GM12878 (cell line): Measurements from ENCODE around the gene LCE6A. TPM values are rescaled to one million over a fixed set of nuclear protein-coding genes. Genes with fewer than 3 reads are reported as not detected.

ENCODE experiments used
- ATAC-seq: fragments of 200-7000 bp; cut with Tn5 transposase; 3 replicates; pipeline ENCODE4 v1.9.1; 2020; ENCODE audit warnings: mild to moderate bottlenecking, moderate library complexity
- BruUV-seq: library from RNA; stranded (reverse); fragments of 400-500 nt; replicated peaks from 2 replicates; lab custom pipeline; 2021; lab: Mats Ljungman, UMichigan
- CTCF ChIA-PET: fragments of 300-600 bp; sonication (Branson Sonifier 250); formaldehyde crosslinking; extraction: SDS; loops from one replicate; lab custom pipeline; 2021; ENCODE audit warnings: inconsistent platforms; lab: Yijun Ruan, JAX
- POLR2A ChIA-PET: fragments of 350-600 bp; formaldehyde crosslinking; extraction: SDS; loops from one replicate; lab custom pipeline; 2021; ENCODE audit warnings: inconsistent platforms; lab: Charles Lee
- RAD21 ChIA-PET: fragments of 300-600 bp; sonication (Branson Sonifier 250); formaldehyde crosslinking; loops from one replicate; lab custom pipeline; 2023; ENCODE audit warnings: antibody characterized with exemption; ENCODE audit not compliant: unreplicated experiment; lab: Charles Lee
- SMC1A ChIA-PET: fragments of 300-600 bp; sonication (Branson Sonifier 250); formaldehyde crosslinking; loops from one replicate; lab custom pipeline; 2023; ENCODE audit not compliant: unreplicated experiment, uncharacterized antibody; lab: Charles Lee
- DNase-seq: peaks from one replicate; pipeline ENCODE4 v3.0.0-alpha.2; 2011; ENCODE audit warnings: low read depth, low spot score
- FAIRE-seq: peaks from 3 replicates; lab custom pipeline; 2011; peaks lifted over from hg19 to GRCh38; lab: Jason Lieb, UNC
- H2AFZ ChIP-seq: 2 replicates; pipeline ENCODE4 v1.6.0; 2011; ENCODE audit warnings: low read depth, low read length, control low read depth; ENCODE audit not compliant: control insufficient read depth
- H3K27ac ChIP-seq: 2 replicates; pipeline ENCODE4 v1.5.1; 2011; ENCODE audit warnings: control low read depth; ENCODE audit not compliant: control insufficient read depth, insufficient read depth
- H3K27me3 ChIP-seq, 2 experiments: replicated peaks in 1 of 2; 2 replicates each; pipeline versions ENCODE4 v1.6.0 to v1.6.1; 2011; ENCODE audit warnings: low read length in 1 of 2; ENCODE audit not compliant: control insufficient read depth in 2 of 2, insufficient read depth in 2 of 2
- H3K36me3 ChIP-seq, 2 experiments: 2 replicates each; pipeline ENCODE4 v1.5.1; 2011; ENCODE audit warnings: low read length in 1 of 2; ENCODE audit not compliant: control insufficient read depth in 2 of 2, insufficient read depth in 2 of 2
- H3K4me1 ChIP-seq: 2 replicates; pipeline ENCODE4 v1.6.1; 2011; ENCODE audit warnings: mild to moderate bottlenecking, low read length, moderate library complexity, mixed read lengths; ENCODE audit not compliant: control insufficient read depth, insufficient read depth
- H3K4me2 ChIP-seq: 2 replicates; pipeline ENCODE4 v1.6.0; 2011; ENCODE audit warnings: control low read depth; ENCODE audit not compliant: control insufficient read depth, insufficient read depth
- H3K4me3 ChIP-seq: fragments of 200-600 bp; sonication (generic); 2 replicates; pipeline ENCODE4 v1.5.1; 2016
- H3K79me2 ChIP-seq: 2 replicates; pipeline ENCODE4 v1.6.0; 2011; ENCODE audit warnings: low read length; ENCODE audit not compliant: control insufficient read depth, insufficient read depth
- H3K9ac ChIP-seq: 2 replicates; pipeline ENCODE4 v1.8.0; 2011; ENCODE audit warnings: low read length, control low read depth, mixed read lengths; ENCODE audit not compliant: control insufficient read depth, insufficient read depth
- H3K9me3 ChIP-seq: replicated peaks from 3 replicates; pipeline ENCODE4 v1.5.1; 2011; ENCODE audit warnings: mild to moderate bottlenecking, low read length; ENCODE audit not compliant: control insufficient read depth, insufficient read depth
- H4K20me1 ChIP-seq: 2 replicates; pipeline ENCODE4 v1.6.0; 2011; ENCODE audit not compliant: control insufficient read depth, insufficient read depth
- EED ChIP-seq: sonication (generic); IDR thresholded peaks from 2 replicates; pipeline ENCODE4 v1.6.1; 2016; ENCODE audit warnings: antibody characterized with exemption, low read depth
- MTA3 ChIP-seq: IDR thresholded peaks from 2 replicates; pipeline ENCODE4 v1.6.1; 2012; ENCODE audit warnings: low read length, inconsistent platforms, borderline replicate concordance
- PML ChIP-seq: IDR thresholded peaks from 2 replicates; pipeline ENCODE4 v1.6.1; 2012; ENCODE audit warnings: low read length, inconsistent platforms
- ZBTB4 ChIP-seq: fragments of 450-650 bp; formaldehyde crosslinking; IDR thresholded peaks from 2 replicates; pipeline ENCODE4 v1.4.0; 2022; ENCODE audit warnings: mild to moderate bottlenecking, moderate library complexity
- WGBS: methylation state at CpG from one replicate; pipeline ENCODE4 v1.1.6; 2016; ENCODE audit warnings: low lambda C conversion rate; ENCODE audit not compliant: insufficient replicate concordance, insufficient coverage; ENCODE audit errors: missing lambda C conversion rate; 5-methylcytosine and 5-hydroxymethylcytosine counted together
- in situ Hi-C: fragments of 300-500 bp; cut with MboI; formaldehyde crosslinking; loops from 9 replicates; pipeline ENCODE4 v1.14.3; 2018; ENCODE audit warnings: mixed read lengths
- intact Hi-C: fragments of 100-400 bp; cut with micrococcal nuclease; formaldehyde crosslinking; loops from one replicate; pipeline ENCODE4 v1.14.2; 2022; ENCODE audit not compliant: unreplicated experiment
- polyA plus RNA-seq, 11 experiments: library from polyadenylated mRNA; depleted of rRNA in 4 of 11; unstranded in 6 of 11; stranded (reverse) in 5 of 11; fragments of >200 nt; fragmentation: Nextera tagmentation in 4 of 11; fragmentation: Illumina TruSeq in 1 of 11; extraction: Ambion mirVana in 4 of 11; extraction: Trizol in 1 of 11; gene quantifications; 1 replicate in 1 of 11; 2 replicates in 10 of 11; pipeline versions ENCODE4 v1.2.1 to v1.2.3, GENCODE V29; 2011 to 2016; ENCODE audit warnings: inconsistent platforms in 2 of 11, missing spikeins in 2 of 11, low read depth in 1 of 11
- total RNA-seq, 4 experiments: library from RNA; depleted of rRNA in 3 of 4; stranded (reverse); fragments of >200 nt in 3 of 4; fragmentation: Illumina TruSeq in 1 of 4; extraction: Trizol in 1 of 4; gene quantifications; 2 replicates each; pipeline versions ENCODE4 v1.2.1 to v1.2.3, GENCODE V29; 2013 to 2021

Gene LCE6A
- total and polyA plus RNA-seq, 10 of the 15 experiments (the other 5 are each of a cell fraction or from before 2014, with no cell fraction given) = 0.45 TPM; not detected in 9

GRCh38 chr1:152886758-152887409 lies 44.2 kb downstream of the LCE6A start (continued):
- TF ChIP-seq ZBTB4 = no peak
- no peak for TF ChIP-seq MTA3
- no peak for TF ChIP-seq EED

- no peak for TF ChIP-seq PML
- Histone ChIP-seq H4K20me1 (no peaks in the 10 kb centered on the region), H3K79me2 (no peaks in the 10 kb centered on the region), H3K27ac (no peak overlapping the region), H2AFZ (no peak overlapping the region), H3K27me3 (no peaks in the 10 kb centered on the region), H3K4me1 (peaks cover 18% of the 10 kb centered on the region), H3K36me3 (no peaks in the 10 kb centered on the region), H3K4me3 (no peak overlapping the region), H3K4me2 (no peak overlapping the region), H3K9ac (no peak overlapping the region), H3K9me3 (no peaks in the 10 kb centered on the region)
- ChIA-PET SMC1A (interaction anchor here (1.0 kb wide), 1 partner anchor 10 kb away, joined by 3 read pairs; the partner anchor contains the start of gene SMCP), POLR2A (no interaction called here), CTCF (interaction anchor here (0.7 to 3.3 kb wide), 3 partner anchors 14 to 305 kb away, joined by 3 to 13 read pairs (median 5); no protein-coding TSS in a partner anchor), RAD21 (interaction anchor here (0.7 to 1.1 kb wide), 3 partner anchors 10 to 1012 kb away, joined by 3 read pairs; no protein-coding TSS in a partner anchor)
- 94% methylated on average over 1 of the region's 1 CpG for WGBS
- ATAC-seq (no peak), DNase-seq (no peak), FAIRE-seq (no peak)
- intact Hi-C loops = no loop called here
- in situ Hi-C loops = no loop called here
- no TSS peak for BruUV-seq
Measured at GRCh38 chr1:152888126-152888525, 45.5 kb downstream of the LCE6A start.

Other genes with a start within 250 kb of the LCE6A start
Only the 7 nearest of the 26 such genes appear.
- 0.45 and 1.1 TPM in 2 replicates for gene LCE1E, start 56.6 kb upstream of the LCE6A start, total RNA-seq (2014; rRNA removed)
- 0.41 and 0.49 TPM in 2 replicates for gene LCE1E, start 56.6 kb upstream of the LCE6A start, total RNA-seq (2014; rRNA removed; fragmentation: Illumina TruSeq; extraction: Trizol)
- 1.0 and 3.7 TPM in 2 replicates for gene LCE1E, start 56.6 kb upstream of the LCE6A start, total RNA-seq (2021)
- 0.88 and 1.4 TPM in 2 replicates for gene LCE1E, start 56.6 kb upstream of the LCE6A start, polyA plus RNA-seq (2011; rRNA removed)
- 0.51 and 0.90 TPM in 2 replicates for gene LCE1E, start 56.6 kb upstream of the LCE6A start, polyA plus RNA-seq (2014; fragmentation: Illumina TruSeq; extraction: Trizol)
- under 1 TPM in 1 of 2 experiments, not detected in 1; 0.33 TPM for gene LCE1E, start 56.6 kb upstream of the LCE6A start, polyA plus RNA-seq (2014; fragmentation: Nextera tagmentation; extraction: Ambion mirVana)
- 1.1 and 1.3 TPM in 2 replicates for gene LCE1E, start 56.6 kb upstream of the LCE6A start, polyA plus RNA-seq (2014; rRNA removed)
- gene LCE1E, start 56.6 kb upstream of the LCE6A start, polyA plus RNA-seq (2016; fragmentation: Nextera tagmentation; extraction: Ambion mirVana) = 1 to 10 TPM; 6.6 to 8.2 TPM
- not detected in 2 replicates for gene LCE1D, start 46.1 kb upstream of the LCE6A start, total RNA-seq (2014; rRNA removed)
- not detected in 2 replicates for gene LCE1D, start 46.1 kb upstream of the LCE6A start, total RNA-seq (2014; rRNA removed; fragmentation: Illumina TruSeq; extraction: Trizol)
- not detected in 2 replicates for gene LCE1D, start 46.1 kb upstream of the LCE6A start, total RNA-seq (2021)
- gene LCE1D, start 46.1 kb upstream of the LCE6A start, polyA plus RNA-seq (2011; rRNA removed) = not detected in 2 replicates
- not detected in 2 replicates for gene LCE1D, start 46.1 kb upstream of the LCE6A start, polyA plus RNA-seq (2014; fragmentation: Illumina TruSeq; extraction: Trizol)
- not detected for gene LCE1D, start 46.1 kb upstream of the LCE6A start, polyA plus RNA-seq (2014; fragmentation: Nextera tagmentation; extraction: Ambion mirVana)
- not detected in 2 replicates for gene LCE1D, start 46.1 kb upstream of the LCE6A start, polyA plus RNA-seq (2014; rRNA removed)
- not detected for gene LCE1D, start 46.1 kb upstream of the LCE6A start, polyA plus RNA-seq (2016; fragmentation: Nextera tagmentation; extraction: Ambion mirVana)
- 0.23 and 1.5 TPM in 2 replicates for gene LCE1C, start 36.2 kb upstream of the LCE6A start, total RNA-seq (2014; rRNA removed)
- not detected in 2 replicates for gene LCE1C, start 36.2 kb upstream of the LCE6A start, total RNA-seq (2014; rRNA removed; fragmentation: Illumina TruSeq; extraction: Trizol)
- 0.77 and 1.7 TPM in 2 replicates for gene LCE1C, start 36.2 kb upstream of the LCE6A start, total RNA-seq (2021)
- 0.15 and 0.45 TPM in 2 replicates for gene LCE1C, start 36.2 kb upstream of the LCE6A start, polyA plus RNA-seq (2011; rRNA removed)
- not detected in 2 replicates for gene LCE1C, start 36.2 kb upstream of the LCE6A start, polyA plus RNA-seq (2014; fragmentation: Illumina TruSeq; extraction: Trizol)
- gene LCE1C, start 36.2 kb upstream of the LCE6A start, polyA plus RNA-seq (2014; fragmentation: Nextera tagmentation; extraction: Ambion mirVana) = not detected
- gene LCE1C, start 36.2 kb upstream of the LCE6A start, polyA plus RNA-seq (2014; rRNA removed) = 1.00 and 1.2 TPM in 2 replicates
- 1 to 10 TPM; 2.5 to 4.1 TPM for gene LCE1C, start 36.2 kb upstream of the LCE6A start, polyA plus RNA-seq (2016; fragmentation: Nextera tagmentation; extraction: Ambion mirVana)
- gene LCE1B, start 30.9 kb upstream of the LCE6A start, total RNA-seq (2014; rRNA removed) = 0.16 TPM in 1 of 2 replicates, not detected in the other
- gene LCE1B, start 30.9 kb upstream of the LCE6A start, total RNA-seq (2014; rRNA removed; fragmentation: Illumina TruSeq; extraction: Trizol) = 0.18 and 0.36 TPM in 2 replicates
- 0.74 TPM in 1 of 2 replicates, not detected in the other for gene LCE1B, start 30.9 kb upstream of the LCE6A start, total RNA-seq (2021)
- 0.66 and 0.86 TPM in 2 replicates for gene LCE1B, start 30.9 kb upstream of the LCE6A start, polyA plus RNA-seq (2011; rRNA removed)
- 0.13 and 0.73 TPM in 2 replicates for gene LCE1B, start 30.9 kb upstream of the LCE6A start, polyA plus RNA-seq (2014; fragmentation: Illumina TruSeq; extraction: Trizol)
- gene LCE1B, start 30.9 kb upstream of the LCE6A start, polyA plus RNA-seq (2014; fragmentation: Nextera tagmentation; extraction: Ambion mirVana) = under 1 TPM in 1 of 2 experiments, not detected in 1; 0.20 TPM
- 0.44 and 0.45 TPM in 2 replicates for gene LCE1B, start 30.9 kb upstream of the LCE6A start, polyA plus RNA-seq (2014; rRNA removed)
- 1 to 10 TPM; 2.4 to 3.3 TPM for gene LCE1B, start 30.9 kb upstream of the LCE6A start, polyA plus RNA-seq (2016; fragmentation: Nextera tagmentation; extraction: Ambion mirVana)
- gene LCE1A, start 15.4 kb upstream of the LCE6A start, total RNA-seq (2014; rRNA removed) = not detected in 2 replicates
- gene LCE1A, start 15.4 kb upstream of the LCE6A start, total RNA-seq (2014; rRNA removed; fragmentation: Illumina TruSeq; extraction: Trizol) = not detected in 2 replicates
- gene LCE1A, start 15.4 kb upstream of the LCE6A start, total RNA-seq (2021) = not detected in 2 replicates
- not detected in 2 replicates for gene LCE1A, start 15.4 kb upstream of the LCE6A start, polyA plus RNA-seq (2011; rRNA removed)
- gene LCE1A, start 15.4 kb upstream of the LCE6A start, polyA plus RNA-seq (2014; fragmentation: Illumina TruSeq; extraction: Trizol) = not detected in 2 replicates
- gene LCE1A, start 15.4 kb upstream of the LCE6A start, polyA plus RNA-seq (2014; fragmentation: Nextera tagmentation; extraction: Ambion mirVana) = not detected
- gene LCE1A, start 15.4 kb upstream of the LCE6A start, polyA plus RNA-seq (2014; rRNA removed) = not detected in 2 replicates
- not detected for gene LCE1A, start 15.4 kb upstream of the LCE6A start, polyA plus RNA-seq (2016; fragmentation: Nextera tagmentation; extraction: Ambion mirVana)
- gene LCE7A, start 17.1 kb downstream of the LCE6A start, total RNA-seq (2014; rRNA removed) = not detected in 2 replicates
- gene LCE7A, start 17.1 kb downstream of the LCE6A start, total RNA-seq (2014; rRNA removed; fragmentation: Illumina TruSeq; extraction: Trizol) = not detected in 2 replicates
- gene LCE7A, start 17.1 kb downstream of the LCE6A start, total RNA-seq (2021) = not detected in 2 replicates
- gene LCE7A, start 17.1 kb downstream of the LCE6A start, polyA plus RNA-seq (2011; rRNA removed) = not detected in 2 replicates
- not detected in 2 replicates for gene LCE7A, start 17.1 kb downstream of the LCE6A start, polyA plus RNA-seq (2014; fragmentation: Illumina TruSeq; extraction: Trizol)
- gene LCE7A, start 17.1 kb downstream of the LCE6A start, polyA plus RNA-seq (2014; fragmentation: Nextera tagmentation; extraction: Ambion mirVana) = not detected
- gene LCE7A, start 17.1 kb downstream of the LCE6A start, polyA plus RNA-seq (2014; rRNA removed) = not detected in 2 replicates
- gene LCE7A, start 17.1 kb downstream of the LCE6A start, polyA plus RNA-seq (2016; fragmentation: Nextera tagmentation; extraction: Ambion mirVana) = not detected
- gene SMCP, start 35.5 kb downstream of the LCE6A start, total RNA-seq (2014; rRNA removed) = not detected in 2 replicates
- 0.46 TPM in 1 of 2 replicates, not detected in the other for gene SMCP, start 35.5 kb downstream of the LCE6A start, total RNA-seq (2014; rRNA removed; fragmentation: Illumina TruSeq; extraction: Trizol)
- gene SMCP, start 35.5 kb downstream of the LCE6A start, total RNA-seq (2021) = not detected in 2 replicates
- gene SMCP, start 35.5 kb downstream of the LCE6A start, polyA plus RNA-seq (2011; rRNA removed) = not detected in 2 replicates
- gene SMCP, start 35.5 kb downstream of the LCE6A start, polyA plus RNA-seq (2014; fragmentation: Illumina TruSeq; extraction: Trizol) = 0.16 TPM in 1 of 2 replicates, not detected in the other
- gene SMCP, start 35.5 kb downstream of the LCE6A start, polyA plus RNA-seq (2014; fragmentation: Nextera tagmentation; extraction: Ambion mirVana) = under 1 TPM; 0.27 to 0.69 TPM
- 0.11 TPM in 1 of 2 replicates, not detected in the other for gene SMCP, start 35.5 kb downstream of the LCE6A start, polyA plus RNA-seq (2014; rRNA removed)
- not detected for gene SMCP, start 35.5 kb downstream of the LCE6A start, polyA plus RNA-seq (2016; fragmentation: Nextera tagmentation; extraction: Ambion mirVana)